Glomerular endothelial cell (primary cell): ENCODE data around the gene C9orf43. TPM values are rescaled to one million over a fixed set of nuclear protein-coding genes. Genes with fewer than 3 reads are reported as not detected.
A peak's percentile ranks its signal among the peaks of the same experiment; 100 is the strongest.
"Not testable (repeated sequence)": the region's sequence is repeated elsewhere in the genome, so short reads cannot be mapped to it uniquely, and the experiment has no call there.

ENCODE experiments used
- DNase-seq: peaks from one replicate; pipeline ENCODE4 v3.0.0-alpha.2; 2011; ENCODE audit warnings: low read depth, low spot score; ENCODE audit errors: extremely low read depth
- total RNA-seq: library from RNA; depleted of rRNA; stranded (reverse); fragments of >200 nt; gene quantifications from 2 replicates; pipeline ENCODE4 v1.2.3, GENCODE V29; 2015

C9orf43 gene
- total RNA-seq, 1 donor from 2014 or later: 0.53 TPM

GRCh38 chr9:113409481-113409880, 1.1 kb upstream of the C9orf43 start:
- DNase-seq: no peak

DNA sequence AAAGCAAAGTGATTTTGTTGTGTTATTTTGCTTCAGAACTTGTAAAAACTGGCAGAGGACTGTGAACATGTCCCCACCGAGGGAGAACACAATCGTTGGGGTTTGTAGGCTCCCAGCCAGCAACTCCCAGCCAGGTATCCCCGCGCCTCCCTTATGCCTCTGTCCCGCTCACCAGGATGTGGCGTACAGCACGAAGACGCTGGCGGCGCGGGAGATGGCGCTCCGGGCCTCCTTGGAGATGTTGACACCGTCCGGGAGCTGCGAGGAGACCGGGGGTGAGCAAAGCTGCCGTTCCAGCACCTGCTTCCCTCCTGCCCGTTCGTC, 702 bp upstream of the C9orf43 start:
- DNase-seq: no peak

GRCh38 chr9:113416149-113416721, 5.7 kb downstream of the C9orf43 start:
- DNase-seq: no peak

- no peak for DNase-seq
These were observed 6.8 kb downstream of the C9orf43 start for GRCh38 chr9:113417370-113417769.

DNA sequence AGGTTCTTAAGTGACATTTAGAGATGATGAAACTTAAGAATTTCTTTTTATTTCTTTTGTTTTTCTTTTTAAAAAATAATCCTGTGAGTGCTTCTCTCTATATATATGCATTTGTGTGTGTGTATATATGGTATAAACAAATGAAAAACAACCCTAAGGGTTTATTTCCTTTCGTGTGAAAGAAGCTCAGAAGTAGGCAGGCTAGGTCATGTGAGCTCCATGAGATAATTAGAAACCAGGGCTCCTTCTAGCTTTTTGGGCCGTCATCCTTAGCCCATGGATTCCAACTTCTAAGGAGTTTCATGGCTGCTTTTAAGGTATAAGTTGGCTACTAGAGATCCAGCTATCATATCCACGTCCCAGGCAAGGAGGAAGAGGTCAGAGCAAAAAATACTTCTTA, 11.2 kb downstream of the C9orf43 start:
- DNase-seq: no peak

- no peak for DNase-seq
These were observed 14.5 kb downstream of the C9orf43 start for GRCh38 chr9:113425072-113425471.

GRCh38 chr9:113426701-113427100, 16.2 kb downstream of the C9orf43 start:
- no peak for DNase-seq

GRCh38 chr9:113427629-113428028, 17.1 kb downstream of the C9orf43 start:
- DNase-seq: no peak

- DNase-seq: no peak
These were observed 17.6 kb downstream of the C9orf43 start for GRCh38 chr9:113428062-113428615.

DNA sequence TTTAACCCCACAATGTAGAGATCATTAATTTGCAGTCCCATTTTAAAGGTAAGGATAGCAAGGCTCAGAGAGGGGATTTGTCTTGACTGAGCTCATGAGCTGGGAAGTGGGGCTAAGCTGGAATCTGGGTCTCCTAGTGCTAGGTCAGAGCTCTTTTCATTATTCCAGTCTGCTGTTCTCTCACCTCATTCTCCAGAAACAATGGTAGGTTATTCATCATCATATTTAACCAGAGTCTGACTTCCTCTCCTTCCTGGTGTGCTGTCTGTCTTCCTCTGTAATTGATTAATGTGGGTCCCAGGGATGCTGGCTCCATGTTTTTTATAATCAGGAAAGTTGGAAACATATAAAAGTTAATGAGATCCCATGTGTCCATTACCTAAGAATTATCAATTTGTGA, 20.6 kb downstream of the C9orf43 start:
- no peak for DNase-seq

DNA sequence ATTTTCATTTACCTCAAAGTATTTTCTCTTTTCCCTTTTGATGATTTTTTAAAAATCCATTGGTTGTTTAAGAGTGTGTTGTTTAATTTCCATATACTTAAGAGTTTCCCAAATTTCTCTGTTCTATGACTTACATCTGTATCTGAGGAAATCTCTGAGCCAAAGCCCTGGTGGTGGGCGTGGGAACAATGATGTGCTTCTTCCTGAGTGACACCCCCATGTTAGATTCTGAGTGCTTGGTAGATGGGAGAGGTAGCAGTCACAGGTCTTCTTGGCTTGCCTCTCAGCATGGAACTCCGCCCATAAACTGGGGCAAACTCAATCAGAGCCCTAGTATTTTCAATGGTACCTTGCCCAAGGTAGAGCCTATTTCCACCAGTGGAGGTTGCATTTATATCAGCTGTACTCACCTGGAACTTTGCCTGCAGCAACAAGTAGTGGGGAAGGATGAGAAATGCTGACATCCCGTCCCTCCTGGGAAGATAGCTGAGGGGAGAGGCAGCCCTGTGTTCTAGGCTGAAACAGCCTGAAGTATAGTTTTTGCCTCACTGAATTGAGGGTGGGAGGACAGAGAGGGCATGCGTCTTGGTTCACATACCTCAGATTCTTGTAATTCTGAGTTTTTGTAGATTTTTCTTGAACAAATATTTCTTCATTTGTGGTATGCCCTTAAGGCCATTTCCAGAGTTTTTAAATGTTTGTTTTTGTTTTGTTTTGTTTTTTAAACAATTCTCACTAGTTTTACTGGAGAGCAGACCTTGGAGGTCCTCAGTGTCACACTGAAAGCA, 26.4 kb downstream of the C9orf43 start:
- DNase-seq: no peak

DNA sequence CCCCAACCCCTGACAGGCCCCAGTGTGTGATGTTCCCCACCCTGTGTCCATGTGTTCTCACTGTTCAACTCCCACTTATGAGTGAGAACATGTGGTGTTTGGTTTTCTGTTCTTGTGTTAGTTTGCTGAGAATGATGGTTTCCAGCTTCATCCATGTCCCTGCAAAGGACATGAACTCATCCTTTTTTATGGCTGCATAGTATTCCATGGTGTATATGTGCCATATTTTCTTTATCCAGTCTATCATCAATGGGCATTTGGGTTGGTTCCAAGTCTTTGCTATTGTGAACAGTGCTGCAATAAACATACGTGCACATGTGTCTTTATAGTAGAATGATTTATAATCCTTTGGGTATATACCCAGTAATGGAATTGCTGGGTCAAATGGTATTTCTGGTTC, 27.2 kb downstream of the C9orf43 start:
- DNase-seq: not testable (repeated sequence)

GRCh38 chr9:113444736-113445135, 34.2 kb downstream of the C9orf43 start:
- DNase-seq: no peak

DNA sequence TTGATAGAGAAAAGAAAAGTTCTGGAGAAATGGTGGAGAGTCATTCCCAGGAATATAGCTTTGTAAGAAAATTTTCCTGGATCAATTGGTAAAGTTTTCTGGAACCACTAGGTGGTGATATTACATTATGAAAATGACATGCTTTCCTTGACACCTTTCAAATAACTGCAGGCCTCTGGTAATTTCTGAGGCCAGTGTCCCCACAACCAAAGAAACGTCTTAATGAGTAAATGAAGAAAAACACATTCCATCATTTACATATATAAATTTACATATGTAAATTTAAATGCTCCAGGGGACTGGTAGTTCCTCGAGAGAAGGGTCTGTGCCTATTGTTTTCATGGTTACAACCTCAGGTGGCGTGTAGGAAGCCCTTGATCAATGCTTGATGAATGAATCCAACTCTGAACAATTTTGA, 35.8 kb downstream of the C9orf43 start:
- peak; percentile 73 for DNase-seq

GRCh38 chr9:113449376-113449775, 38.8 kb downstream of the C9orf43 start:
- DNase-seq: no peak

- DNase-seq: no peak
These were observed 41.6 kb downstream of the C9orf43 start for GRCh38 chr9:113452113-113452605.

GRCh38 chr9:113454914-113455761, 44.6 kb downstream of the C9orf43 start:
- peak; percentile 86 for DNase-seq

GRCh38 chr9:113456235-113456634, 45.7 kb downstream of the C9orf43 start:
- no peak for DNase-seq

DNA sequence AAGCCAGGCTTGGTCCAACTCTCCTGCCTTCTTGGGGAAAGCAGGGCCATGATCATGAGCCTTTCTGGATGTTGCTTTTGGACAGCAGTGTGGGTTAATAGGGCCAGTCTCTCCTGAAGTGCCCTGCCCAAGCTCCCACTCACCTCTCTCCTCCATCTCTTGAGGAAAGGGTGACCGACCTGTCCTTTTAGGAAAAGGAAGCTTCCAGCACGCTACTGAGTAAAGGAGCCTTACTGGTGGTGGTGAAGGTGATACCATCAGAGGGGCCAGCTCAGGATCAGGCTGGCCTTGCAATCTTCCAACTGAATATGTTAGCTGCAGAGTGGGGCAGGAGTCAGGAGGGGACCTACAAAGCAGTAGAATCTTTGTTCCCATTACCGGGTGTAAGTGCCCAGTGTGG, 50.7 kb downstream of the C9orf43 start:
- no peak for DNase-seq

DNA sequence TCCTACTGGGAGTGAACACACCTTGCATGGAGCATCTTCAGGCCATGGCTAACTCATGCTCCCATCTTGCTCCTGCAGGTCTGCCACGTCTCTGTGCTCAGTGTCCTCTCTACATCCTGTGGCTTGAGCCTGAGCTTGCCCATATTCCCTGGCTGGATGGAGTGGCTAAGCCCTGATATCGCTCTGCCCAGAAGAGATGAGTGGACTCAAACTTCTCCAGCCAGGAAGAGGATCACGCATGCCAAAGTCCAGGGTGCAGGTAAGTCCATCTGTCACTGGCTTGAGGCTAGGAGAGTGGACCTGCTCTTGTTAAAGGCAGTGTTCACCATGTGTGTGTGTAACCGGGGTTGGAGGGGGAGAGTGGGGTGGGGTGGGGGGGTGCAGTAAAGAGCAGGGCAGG, 51.4 kb downstream of the C9orf43 start:
- no peak for DNase-seq

DNA sequence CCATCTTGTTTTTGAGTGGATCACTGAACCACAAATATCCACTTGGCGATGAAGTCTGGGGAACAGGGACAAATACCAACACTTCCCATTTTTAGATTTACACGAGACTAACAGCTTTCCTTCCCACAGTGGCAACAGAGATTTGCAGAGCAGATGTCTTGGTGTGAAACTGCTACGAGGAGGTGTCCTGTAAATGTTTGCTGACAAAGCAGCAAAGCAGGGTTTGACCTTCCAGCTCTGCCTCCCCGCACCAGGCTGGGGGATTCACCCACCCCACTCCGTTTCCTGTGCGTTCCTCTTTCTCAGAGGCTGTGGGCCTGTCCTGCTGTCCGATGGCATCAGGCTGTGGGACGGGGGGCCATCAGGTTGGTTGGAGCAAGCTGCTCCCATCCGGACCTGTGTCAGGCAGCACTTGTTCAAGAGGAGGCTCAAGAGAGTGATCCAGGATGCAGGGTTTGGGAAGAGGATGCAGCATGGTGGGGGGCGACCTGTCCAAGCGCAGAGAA, 52.3 kb downstream of the C9orf43 start:
- no peak for DNase-seq
